H9 (cell line): Measurements from ENCODE around the gene RHBDD2. TPM values are rescaled to one million over a fixed set of nuclear protein-coding genes. Genes with fewer than 3 reads are reported as not detected.
"Not testable (repeated sequence)": the region's sequence is repeated elsewhere in the genome, so short reads cannot be mapped to it uniquely, and the experiment has no call there.

Experiments used
- DNase-seq: peaks from one replicate; pipeline ENCODE4 v3.0.0-alpha.2; 2017
- H2AFZ ChIP-seq: one replicate; pipeline ENCODE4 v1.6.1; 2013; ENCODE audit warnings: mild to moderate bottlenecking, low read length, control low read depth, moderate library complexity
- H2AK5ac ChIP-seq: 2 replicates; pipeline ENCODE4 v1.6.1; 2013; ENCODE audit warnings: low read length, control low read depth, mixed read lengths; ENCODE audit not compliant: insufficient read length
- H2BK120ac ChIP-seq: one replicate; pipeline ENCODE4 v1.6.1; 2013; ENCODE audit warnings: low read depth, mild to moderate bottlenecking, low read length, control low read depth, inconsistent platforms; ENCODE audit not compliant: poor library complexity, severe bottlenecking
- H2BK12ac ChIP-seq: 2 replicates; pipeline ENCODE4 v1.6.1; 2013; ENCODE audit warnings: low read length, control low read depth, mixed read lengths, low read depth; ENCODE audit not compliant: insufficient read length
- H2BK15ac ChIP-seq: 2 replicates; pipeline ENCODE4 v1.6.1; 2013; ENCODE audit warnings: low read depth, low read length, control low read depth
- H2BK20ac ChIP-seq: one replicate; pipeline ENCODE4 v1.6.1; 2013; ENCODE audit warnings: low read depth, mild to moderate bottlenecking, low read length, control low read depth, inconsistent platforms; ENCODE audit not compliant: poor library complexity, severe bottlenecking
- H2BK5ac ChIP-seq: 2 replicates; pipeline ENCODE4 v1.6.1; 2013; ENCODE audit warnings: low read length, control low read depth, mixed read lengths; ENCODE audit not compliant: insufficient read length
- H3K14ac ChIP-seq: 2 replicates; pipeline ENCODE4 v1.6.1; 2013; ENCODE audit warnings: low read length, control low read depth; ENCODE audit not compliant: insufficient read depth
- H3K18ac ChIP-seq: 2 replicates; pipeline ENCODE4 v1.6.1; 2013; ENCODE audit warnings: low read depth, mild to moderate bottlenecking, mixed read lengths, low read length, control low read depth; ENCODE audit not compliant: insufficient read length
- H3K23ac ChIP-seq: 2 replicates; pipeline ENCODE4 v1.6.1; 2013; ENCODE audit warnings: low read length, control low read depth, mixed read lengths, low read depth; ENCODE audit not compliant: insufficient read length
- H3K23me2 ChIP-seq: 2 replicates; pipeline ENCODE4 v1.6.1; 2013; ENCODE audit warnings: low read depth, mild to moderate bottlenecking, mixed read lengths, low read length, control low read depth; ENCODE audit not compliant: insufficient read length, poor library complexity, severe bottlenecking
- H3K27ac ChIP-seq: 2 replicates; pipeline ENCODE4 v1.5.1; 2013; ENCODE audit warnings: low read length, control low read depth, mixed read lengths, low read depth; ENCODE audit not compliant: insufficient read length
- H3K27me3 ChIP-seq: 2 replicates; pipeline ENCODE4 v1.6.1; 2013; ENCODE audit warnings: low read length, control low read depth, inconsistent platforms; ENCODE audit not compliant: insufficient read depth
- H3K4ac ChIP-seq: 2 replicates; pipeline ENCODE4 v1.6.1; 2013; ENCODE audit warnings: low read depth, mild to moderate bottlenecking, control low read depth, inconsistent platforms, low read length, moderate library complexity
- H3K4me1 ChIP-seq: 2 replicates; pipeline ENCODE4 v1.6.1; 2013; ENCODE audit warnings: low read length, control low read depth, inconsistent platforms; ENCODE audit not compliant: insufficient read depth
- H3K4me2 ChIP-seq: 2 replicates; pipeline ENCODE4 v1.6.1; 2013; ENCODE audit warnings: low read length, control low read depth, mixed read lengths; ENCODE audit not compliant: insufficient read length, insufficient read depth
- H3K56ac ChIP-seq: 2 replicates; pipeline ENCODE4 v1.6.1; 2013; ENCODE audit warnings: low read depth, mild to moderate bottlenecking, mixed read lengths, low read length, control low read depth; ENCODE audit not compliant: insufficient read length
- H3K79me1 ChIP-seq: 2 replicates; pipeline ENCODE4 v1.6.1; 2013; ENCODE audit warnings: low read depth, mild to moderate bottlenecking, moderate library complexity, low read length, control low read depth, inconsistent platforms; ENCODE audit not compliant: insufficient read depth, poor library complexity, severe bottlenecking
- H3K79me2 ChIP-seq: 2 replicates; pipeline ENCODE4 v1.6.1; 2013; ENCODE audit warnings: low read length, control low read depth, inconsistent platforms; ENCODE audit not compliant: insufficient read depth
- H3K9ac ChIP-seq: 2 replicates; pipeline ENCODE4 v1.6.1; 2013; ENCODE audit warnings: low read length, control low read depth, mixed read lengths; ENCODE audit not compliant: insufficient read length; ENCODE audit errors: extremely low read depth
- H3K9me3 ChIP-seq: one replicate; pipeline ENCODE4 v1.6.1; 2013; ENCODE audit warnings: low read depth, low read length, inconsistent platforms; ENCODE audit not compliant: control insufficient read depth
- H3T11ph ChIP-seq: one replicate; pipeline ENCODE4 v1.6.1; 2013; ENCODE audit warnings: mild to moderate bottlenecking, low read length, control low read depth, inconsistent platforms
- H4K20me1 ChIP-seq: one replicate; pipeline ENCODE4 v1.6.1; 2013; ENCODE audit not compliant: control insufficient read depth, insufficient read length, insufficient read depth
- H4K5ac ChIP-seq: 2 replicates; pipeline ENCODE4 v1.6.1; 2013; ENCODE audit warnings: low read depth, mild to moderate bottlenecking, mixed read lengths, low read length, control low read depth; ENCODE audit not compliant: insufficient read length
- H4K8ac ChIP-seq: replicated peaks from 2 replicates; pipeline ENCODE4 v1.6.1; 2013; ENCODE audit warnings: low read length, control low read depth, mixed read lengths, low read depth; ENCODE audit not compliant: insufficient read length
- H4K91ac ChIP-seq: 2 replicates; pipeline ENCODE4 v1.6.1; 2013; ENCODE audit warnings: low read depth, mild to moderate bottlenecking, moderate library complexity, mixed read lengths, low read length, control low read depth; ENCODE audit not compliant: insufficient read length
- H3K27ac Mint-ChIP-seq, 3 experiments: 2 replicates in 2 of 3; 3 replicates in 1 of 3; pipeline ENCODE4 v1.8.0; 2020 to 2021; ENCODE audit warnings: mixed read lengths in 3 of 3, mild to moderate bottlenecking in 1 of 3, moderate library complexity in 1 of 3
- H3K27me3 Mint-ChIP-seq: 2 replicates; pipeline ENCODE4 v1.8.0; 2021; ENCODE audit warnings: low read depth, mild to moderate bottlenecking, moderate library complexity, mixed read lengths
- H3K36me3 Mint-ChIP-seq, 3 experiments: 2 replicates in 2 of 3; 3 replicates in 1 of 3; pipeline ENCODE4 v1.8.0; 2020 to 2021; ENCODE audit warnings: low read depth in 3 of 3, mixed read lengths in 3 of 3; ENCODE audit not compliant: insufficient read depth in 1 of 3
- H3K4me1 Mint-ChIP-seq, 2 experiments: 2 replicates each; pipeline ENCODE4 v1.8.0; 2020; ENCODE audit warnings: mixed read lengths in 2 of 2
- H3K4me3 Mint-ChIP-seq, 2 experiments: 2 replicates in 1 of 2; 3 replicates in 1 of 2; pipeline ENCODE4 v1.8.0; 2020 to 2021; ENCODE audit warnings: mild to moderate bottlenecking in 2 of 2, mixed read lengths in 2 of 2, moderate library complexity in 1 of 2
- H3K9me3 Mint-ChIP-seq, 2 experiments: 2 replicates in 1 of 2; 3 replicates in 1 of 2; pipeline ENCODE4 v1.8.0; 2020; ENCODE audit warnings: mild to moderate bottlenecking in 2 of 2, mixed read lengths in 2 of 2, moderate library complexity in 1 of 2
- CTCF ChIP-seq: fragments of 200-600 bp; sonication (generic); conservative IDR thresholded peaks from 3 replicates; pipeline ENCODE4 v1.8.0; 2021; ENCODE audit warnings: antibody characterized with exemption, mild to moderate bottlenecking
- WGBS: extraction: QIAGEN DNeasy Blood & Tissue Kit; methylation state at CpG from one replicate; pipeline ENCODE4 v1.1.7; 2013; ENCODE audit warnings: missing lambda C conversion rate, low lambda C conversion rate, mixed read lengths; ENCODE audit not compliant: insufficient read length; ENCODE audit errors: extremely low coverage; 5-methylcytosine and 5-hydroxymethylcytosine counted together
- total RNA-seq: library from RNA; stranded (reverse); gene quantifications from 2 replicates; pipeline ENCODE4 v1.2.1, GENCODE V29; 2021

The RHBDD2 gene
- total RNA-seq, 1 experiment from 2014 or later = 30.0 TPM

GRCh38 chr7:75906991-75907667 is 28.3 kb downstream of the RHBDD2 start:
- no peak overlapping the region for H2BK12ac ChIP-seq
- no peak overlapping the region for H2AK5ac ChIP-seq
- Mint-ChIP-seq H3K4me3 (no peak overlapping the region), H3K4me1 (peaks cover 7 to 12% of the 10 kb centered on the region in 2 experiments), H3K27me3 (peaks cover 4% of the 10 kb centered on the region), H3K9me3 (no peaks in the 10 kb centered on the region), H3K27ac (no peak overlapping the region), H3K36me3 (no peaks in the 10 kb centered on the region)
- H2BK5ac ChIP-seq = no peak overlapping the region
- no peaks in the 10 kb centered on the region for H3K27me3 ChIP-seq
- peaks cover 5% of the 10 kb centered on the region; the same call in 1 of the 2 replicates for H3K4me1 ChIP-seq
- H3K23me2 ChIP-seq = no peaks in the 10 kb centered on the region
- H2BK15ac ChIP-seq = no peak overlapping the region
- H4K5ac ChIP-seq = no peak overlapping the region
- H4K20me1 ChIP-seq = no peaks in the 10 kb centered on the region
- no peak overlapping the region for H3K4me2 ChIP-seq
- no peak overlapping the region for H2BK120ac ChIP-seq
- DNase-seq = no peak
- no peak overlapping the region for H3K56ac ChIP-seq
- no peaks in the 10 kb centered on the region for H3K79me1 ChIP-seq
- H2BK20ac ChIP-seq = no peak overlapping the region
- H3T11ph ChIP-seq = no peak overlapping the region
- H3K9ac ChIP-seq = no peak overlapping the region
- H2AFZ ChIP-seq = no peak overlapping the region
- no peak overlapping the region for H3K27ac ChIP-seq
- no peak overlapping the region for H4K8ac ChIP-seq
- no peak overlapping the region for H3K18ac ChIP-seq
- no peak overlapping the region for H3K23ac ChIP-seq
- H4K91ac ChIP-seq = no peak overlapping the region
- no peak overlapping the region for H3K14ac ChIP-seq
- TF ChIP-seq CTCF = no peak
- H3K9me3 ChIP-seq = no peaks in the 10 kb centered on the region
- no peak overlapping the region for H3K4ac ChIP-seq
- no CpG with 5 or more reads among the region's 10 CpGs for WGBS
- H3K79me2 ChIP-seq = no peaks in the 10 kb centered on the region

- not testable (repeated sequence) for H3K9me3 Mint-ChIP-seq, H3K27ac Mint-ChIP-seq, H3K9ac ChIP-seq, H3K4ac ChIP-seq, H3K27me3 ChIP-seq, H2BK15ac ChIP-seq, H3K9me3 ChIP-seq, H3K79me1 ChIP-seq, H2BK12ac ChIP-seq, H3K27ac ChIP-seq, H3K23me2 ChIP-seq, H2AFZ ChIP-seq, H3K36me3 Mint-ChIP-seq, H4K8ac ChIP-seq, H3K27me3 Mint-ChIP-seq, H2BK20ac ChIP-seq, H4K5ac ChIP-seq, H3K79me2 ChIP-seq, H4K20me1 ChIP-seq, H3K56ac ChIP-seq, H4K91ac ChIP-seq, H3T11ph ChIP-seq, H3K14ac ChIP-seq, H2AK5ac ChIP-seq, H3K4me2 ChIP-seq, H3K18ac ChIP-seq, H2BK5ac ChIP-seq, H2BK120ac ChIP-seq, H3K4me3 Mint-ChIP-seq, DNase-seq, H3K4me1 ChIP-seq, H3K23ac ChIP-seq
- peaks cover 7 to 12% of the 10 kb centered on the region in 2 experiments for H3K4me1 Mint-ChIP-seq
- WGBS = no CpG with 5 or more reads among the region's 9 CpGs
Observed at GRCh38 chr7:75907668-75908039, 28.8 kb downstream of the RHBDD2 start.
